Activated B cell treated with CpG ODN at 0.5 μM for 24 hours (primary cell): ENCODE results near the gene IMPG1. TPM values are rescaled to one million over a fixed set of nuclear protein-coding genes. Genes with fewer than 3 reads are reported as not detected.

Experiments used
- ATAC-seq: fragments of 200-7000 bp; cut with Tn5 transposase; one replicate; pipeline ENCODE4 v1.10.0; 2021; ENCODE audit warnings: low read depth, mild to moderate bottlenecking, moderate library complexity
- CTCF ChIA-PET: fragments of 350-600 bp; sonication (Branson Sonifier 250); formaldehyde crosslinking; loops from one replicate; lab custom pipeline; 2021; ENCODE audit warnings: antibody characterized with exemption; lab: Charles Lee
- POLR2A ChIA-PET: fragments of 350-600 bp; sonication (Branson Sonifier 250); formaldehyde crosslinking; loops from one replicate; lab custom pipeline; 2021; ENCODE audit warnings: antibody characterized with exemption; lab: Charles Lee
- DNase-seq: peaks from one replicate; pipeline ENCODE4 v3.0.0; 2022
- H3K27ac Mint-ChIP-seq: one replicate; pipeline ENCODE4 v1.8.0; 2020; ENCODE audit warnings: mixed read lengths
- H3K27me3 Mint-ChIP-seq: one replicate; pipeline ENCODE4 v1.8.0; 2021; ENCODE audit warnings: mixed read lengths
- H3K36me3 Mint-ChIP-seq: one replicate; pipeline ENCODE4 v1.8.0; 2021; ENCODE audit warnings: low read depth, mixed read lengths
- H3K4me1 Mint-ChIP-seq: one replicate; pipeline ENCODE4 v1.8.0; 2021; ENCODE audit warnings: mixed read lengths
- H3K4me3 Mint-ChIP-seq: one replicate; pipeline ENCODE4 v1.8.0; 2020; ENCODE audit warnings: mild to moderate bottlenecking, mixed read lengths
- H3K9me3 Mint-ChIP-seq: one replicate; pipeline ENCODE4 v1.8.0; 2020; ENCODE audit warnings: mixed read lengths
- CTCF ChIP-seq: fragments of 200-600 bp; IDR thresholded peaks from one replicate; pipeline ENCODE4 v1.8.0; 2022; ENCODE audit warnings: antibody characterized with exemption, mild to moderate bottlenecking
- intact Hi-C: fragments of 100-400 bp; cut with micrococcal nuclease; formaldehyde crosslinking; loops from one replicate; pipeline ENCODE4 v1.15.1; 2024
- total RNA-seq: library from RNA; stranded (reverse); gene quantifications from 2 replicates; pipeline ENCODE4 v1.2.3, GENCODE V29; 2022

The IMPG1 gene
- total RNA-seq, 1 donor from 2014 or later: not detected

DNA sequence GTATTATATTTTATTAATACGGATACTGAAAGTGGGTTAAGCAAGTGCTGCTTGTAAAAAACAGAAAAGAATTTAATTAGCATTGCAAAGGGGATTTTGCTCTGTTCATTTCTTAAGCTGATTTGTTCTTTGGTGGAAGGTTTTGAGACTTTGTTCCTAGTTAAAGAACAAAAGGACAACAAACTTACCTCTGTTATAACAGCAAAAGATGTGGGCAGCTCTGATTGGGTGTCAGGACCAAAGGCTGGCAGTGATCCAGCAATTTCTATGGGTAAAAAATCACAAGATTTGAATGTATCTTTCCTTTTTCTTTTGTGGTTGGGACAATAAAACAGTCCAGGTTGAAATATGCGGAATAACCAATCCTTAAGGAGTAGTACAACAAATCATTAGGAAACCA, 68.8 kb downstream of the IMPG1 start:
- TF ChIP-seq CTCF: no peak
- ChIA-PET POLR2A (no interaction called here), CTCF (no interaction called here)
- DNase-seq (no peak), ATAC-seq (no peak)
- no peak overlapping the region for H3K27ac Mint-ChIP-seq
- no peaks in the 10 kb centered on the region for H3K36me3 Mint-ChIP-seq
- H3K4me1 Mint-ChIP-seq: no peaks in the 10 kb centered on the region
- no peak overlapping the region for H3K4me3 Mint-ChIP-seq
- H3K9me3 Mint-ChIP-seq: no peaks in the 10 kb centered on the region
- intact Hi-C loops: no loop called here
- H3K27me3 Mint-ChIP-seq: no peaks in the 10 kb centered on the region

- H3K9me3 Mint-ChIP-seq: no peaks in the 10 kb centered on the region
- TF ChIP-seq CTCF: no peak
- DNase-seq: no peak
- ATAC-seq: no peak
- H3K27ac Mint-ChIP-seq: no peak overlapping the region
- H3K4me1 Mint-ChIP-seq: no peaks in the 10 kb centered on the region
- H3K36me3 Mint-ChIP-seq: no peaks in the 10 kb centered on the region
- ChIA-PET CTCF (no interaction called here), POLR2A (no interaction called here)
- no peaks in the 10 kb centered on the region for H3K27me3 Mint-ChIP-seq
- no peak overlapping the region for H3K4me3 Mint-ChIP-seq
- intact Hi-C loops: no loop called here
Measured at GRCh38 chr6:76003113-76003512, 69.3 kb downstream of the IMPG1 start.

- Mint-ChIP-seq H3K9me3 (no peaks in the 10 kb centered on the region), H3K36me3 (no peaks in the 10 kb centered on the region), H3K27ac (no peak overlapping the region), H3K4me1 (no peaks in the 10 kb centered on the region), H3K27me3 (no peaks in the 10 kb centered on the region), H3K4me3 (no peak overlapping the region)
- ChIA-PET POLR2A (no interaction called here), CTCF (no interaction called here)
- TF ChIP-seq CTCF: no peak
- no peak for DNase-seq
- intact Hi-C loops: no loop called here
- no peak for ATAC-seq
Measured at GRCh38 chr6:76000629-76001028, 71.8 kb downstream of the IMPG1 start.

DNA sequence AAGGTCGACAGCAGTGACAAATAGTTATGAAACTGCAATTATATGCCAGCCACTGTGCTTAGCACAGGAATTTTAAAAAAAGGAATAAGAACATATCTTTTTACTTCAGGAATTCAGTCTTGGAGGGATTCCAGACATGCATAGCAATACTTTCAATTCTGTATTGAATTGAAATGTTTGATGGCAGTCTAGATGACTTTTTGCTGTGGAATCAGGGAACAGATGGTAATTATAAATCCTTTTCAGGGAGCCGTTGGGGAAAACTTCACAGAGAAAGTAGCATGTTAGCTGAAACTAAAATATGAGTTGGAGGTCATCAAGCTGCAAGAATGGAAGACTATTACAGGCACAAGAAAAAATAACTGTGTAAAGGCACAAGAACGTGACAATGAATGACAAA, 74.8 kb downstream of the IMPG1 start:
- Mint-ChIP-seq H3K9me3 (no peaks in the 10 kb centered on the region), H3K4me3 (no peak overlapping the region), H3K36me3 (no peaks in the 10 kb centered on the region), H3K27me3 (no peaks in the 10 kb centered on the region), H3K27ac (no peak overlapping the region), H3K4me1 (no peaks in the 10 kb centered on the region)
- ATAC-seq: no peak
- ChIA-PET POLR2A (no interaction called here), CTCF (no interaction called here)
- DNase-seq: no peak
- intact Hi-C loops: no loop called here
- TF ChIP-seq CTCF: no peak

GRCh38 chr6:75993236-75994162, 79.0 kb downstream of the IMPG1 start:
- Mint-ChIP-seq H3K4me1 (no peaks in the 10 kb centered on the region), H3K9me3 (no peaks in the 10 kb centered on the region), H3K36me3 (no peaks in the 10 kb centered on the region), H3K4me3 (no peak overlapping the region), H3K27me3 (no peaks in the 10 kb centered on the region), H3K27ac (no peak overlapping the region)
- no peak for DNase-seq
- intact Hi-C loops: no loop called here
- POLR2A ChIA-PET: no interaction called here
- no peak for TF ChIP-seq CTCF
- no peak for ATAC-seq
- CTCF ChIA-PET: no interaction called here
